ENCODE data around the gene DSE.

DNA sequence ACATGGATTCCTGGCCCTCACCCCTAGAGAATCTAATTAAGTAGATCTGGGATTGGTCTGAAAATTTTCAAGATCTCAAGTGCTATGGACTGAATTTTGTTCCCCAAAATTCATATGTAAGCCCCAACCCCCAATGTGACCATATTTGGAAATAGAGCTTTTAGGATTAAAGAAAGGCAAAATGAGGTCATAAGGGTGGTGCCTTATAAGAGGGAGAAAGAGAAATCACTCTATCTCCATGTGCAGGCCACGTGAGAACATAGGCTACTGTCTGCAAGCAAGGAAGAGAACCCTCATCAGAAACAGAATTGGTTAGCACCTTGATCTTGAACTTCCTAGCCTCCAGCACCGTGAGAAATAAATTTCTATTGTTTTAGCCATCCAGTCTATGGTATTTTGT, 8.5 kb upstream of the DSE start:
- TF ChIP-seq CTCF (IDR thresholded peaks at IDR 0.05) (no peak), EZH2 (IDR thresholded peaks at IDR 0.05; ENCODE audit: borderline replicate concordance, insufficient read depth, low read depth, low read length, poor library complexity, severe bottlenecking) (no peak)
